K562 (cell line): Measurements from ENCODE around the gene AFG1L. TPM values are rescaled to one million over a fixed set of nuclear protein-coding genes. Genes with fewer than 3 reads are reported as not detected.

Experiments used
- ATAC-seq: fragments of 200-7000 bp; cut with Tn5 transposase; 3 replicates; pipeline ENCODE4 v1.9.1; 2020; ENCODE audit warnings: moderate library complexity
- BruUV-seq: library from RNA; stranded (reverse); fragments of 400-500 nt; replicated peaks from 2 replicates; lab custom pipeline; 2021; lab: Mats Ljungman, UMichigan
- CTCF ChIA-PET: fragments of 300-600 bp; formaldehyde crosslinking; extraction: SDS; loops from one replicate; lab custom pipeline; 2021; ENCODE audit warnings: low intra/inter-chr PET ratio; lab: Yijun Ruan, JAX
- POLR2A ChIA-PET: fragments of 300-600, 350-650 bp; sonication (Branson Sonifier 250); formaldehyde crosslinking; extraction: SDS; loops from one replicate; lab custom pipeline; 2021; ENCODE audit warnings: antibody characterized with exemption, inconsistent platforms; lab: Yijun Ruan, JAX
- DNase-seq, 4 experiments: peaks; one replicate each; pipeline versions ENCODE4 v3.0.0 to v3.0.0-alpha.2; 2011 to 2018; ENCODE audit warnings: low spot score in 3 of 4, mixed read lengths in 3 of 4; ENCODE audit errors: extremely low read depth in 1 of 4
- FAIRE-seq: peaks from 2 replicates; lab custom pipeline; 2011; peaks lifted over from hg19 to GRCh38; lab: Jason Lieb, UNC
- H2AFZ ChIP-seq: 2 replicates; pipeline ENCODE4 v1.6.0; 2011; ENCODE audit warnings: low read depth, low read length, control low read depth, inconsistent platforms
- H3K27ac ChIP-seq: fragments of 200-600 bp; 3 replicates; pipeline ENCODE4 v1.8.0; 2011; ENCODE audit warnings: low read depth, mild to moderate bottlenecking, control low read depth, inconsistent platforms, low read length, moderate library complexity, mixed read lengths; ENCODE audit errors: extremely low read depth
- H3K27me3 ChIP-seq, 2 experiments: fragments of 300-600 bp in 1 of 2; 2 replicates in 1 of 2; 3 replicates in 1 of 2; pipeline versions ENCODE4 v1.6.0 to v1.8.0; 2011; ENCODE audit warnings: inconsistent platforms in 2 of 2, low read length in 2 of 2, mild to moderate bottlenecking in 1 of 2, mixed read lengths in 1 of 2, moderate library complexity in 1 of 2; ENCODE audit not compliant: control insufficient read depth in 2 of 2, insufficient read depth in 2 of 2
- H3K36me3 ChIP-seq: fragments of 300-600 bp; 3 replicates; pipeline ENCODE4 v1.8.0; 2011; ENCODE audit warnings: mild to moderate bottlenecking, low read length, inconsistent platforms; ENCODE audit not compliant: control insufficient read depth, insufficient read depth
- H3K4me1 ChIP-seq, 2 experiments: fragments of 200-600 bp in 1 of 2; replicated peaks in 1 of 2; 2 replicates in 1 of 2; 3 replicates in 1 of 2; pipeline versions ENCODE4 v1.5.1 to v1.8.0; 2011; ENCODE audit warnings: inconsistent platforms in 2 of 2, low read length in 2 of 2, mild to moderate bottlenecking in 1 of 2, mixed read lengths in 1 of 2, moderate library complexity in 1 of 2; ENCODE audit not compliant: control insufficient read depth in 2 of 2, insufficient read depth in 2 of 2
- H3K4me2 ChIP-seq: 2 replicates; pipeline ENCODE4 v1.6.1; 2011; ENCODE audit warnings: low read length, control low read depth, inconsistent platforms, mixed read lengths; ENCODE audit not compliant: insufficient read depth
- H3K4me3 ChIP-seq: fragments of 200-600 bp; sonication (generic), shearing (Covaris generic); 2 replicates; pipeline ENCODE4 v1.5.1; 2016; ENCODE audit warnings: control low read depth, inconsistent platforms
- H3K79me2 ChIP-seq: fragments of 200-600 bp; 3 replicates; pipeline ENCODE4 v1.8.0; 2011; ENCODE audit warnings: low read length, inconsistent platforms; ENCODE audit not compliant: control insufficient read depth, insufficient read depth
- H3K9ac ChIP-seq, 2 experiments: 2 replicates each; pipeline versions ENCODE4 v1.6.0 to v1.6.1; 2011; ENCODE audit warnings: low read depth in 2 of 2, low read length in 2 of 2, control low read depth in 1 of 2, inconsistent platforms in 1 of 2, mild to moderate bottlenecking in 1 of 2, mixed read lengths in 1 of 2; ENCODE audit not compliant: insufficient read depth in 1 of 2
- H3K9me1 ChIP-seq: one replicate; pipeline ENCODE4 v1.6.0; 2011; ENCODE audit warnings: inconsistent platforms, mild to moderate bottlenecking, low read length, moderate library complexity; ENCODE audit not compliant: control insufficient read depth, insufficient read depth
- H3K9me3 ChIP-seq: replicated peaks from 2 replicates; pipeline ENCODE4 v1.5.1; 2011; ENCODE audit warnings: low read depth, low read length, inconsistent platforms; ENCODE audit not compliant: control insufficient read depth, insufficient read depth
- H4K20me1 ChIP-seq: replicated peaks from 2 replicates; pipeline ENCODE4 v1.6.1; 2011; ENCODE audit warnings: low read length, inconsistent platforms, mixed read lengths; ENCODE audit not compliant: control insufficient read depth, insufficient read depth
- HNRNPL ChIP-seq: fragments of 200-400 bp; formaldehyde crosslinking; IDR thresholded peaks from 2 replicates; pipeline ENCODE4 v1.6.1; 2017; ENCODE audit warnings: low read depth, mild to moderate bottlenecking, low read length
- HNRNPUL1 ChIP-seq: fragments of 200-400 bp; formaldehyde crosslinking; IDR thresholded peaks from 2 replicates; pipeline ENCODE4 v1.6.1; 2017; ENCODE audit warnings: low read length
- KAT2B ChIP-seq: IDR thresholded peaks from one replicate; pipeline ENCODE4 v1.6.1; 2012; ENCODE audit warnings: low read depth, mild to moderate bottlenecking, control low read depth, inconsistent platforms, low read length, moderate library complexity
- LEF1 ChIP-seq: fragments of 450-650 bp; IDR thresholded peaks from 2 replicates; pipeline ENCODE4 v1.6.1; 2016; ENCODE audit warnings: mild to moderate bottlenecking
- MEIS2 ChIP-seq: fragments of 450-650 bp; IDR thresholded peaks from 2 replicates; pipeline ENCODE4 v1.6.1; 2014; ENCODE audit warnings: mild to moderate bottlenecking; ENCODE audit not compliant: partially characterized antibody
- NFIX ChIP-seq: fragments of 250-450 bp; sonication (Bioruptor Pico); IDR thresholded peaks from 2 replicates; pipeline ENCODE4 v1.4.0; 2020; ENCODE audit warnings: low read depth, mild to moderate bottlenecking, moderate library complexity
- POLR2H ChIP-seq: IDR thresholded peaks from 2 replicates; pipeline ENCODE4 v1.6.1; 2016; ENCODE audit warnings: missing genetic modification characterization, low read depth, mild to moderate bottlenecking, control low read depth, missing compliant biosample characterization, moderate library complexity
- RBM39 ChIP-seq: fragments of 200-400 bp; formaldehyde crosslinking; optimal IDR thresholded peaks from 2 replicates; pipeline ENCODE3; 2018; ENCODE audit warnings: low read depth, low read length
- SRF ChIP-seq, 2 experiments: fragments of 250-450, 450-650 bp in 1 of 2; sonication (Bioruptor Pico) in 1 of 2; sonication (generic) in 1 of 2; formaldehyde crosslinking; IDR thresholded peaks; 2 replicates each; pipeline versions ENCODE4 v1.5.0 to v1.5.1; 2020 to 2022; ENCODE audit warnings: mild to moderate bottlenecking in 1 of 2, missing genetic modification reagents in 1 of 2
- TAF9B ChIP-seq: fragments of 450-650 bp; IDR thresholded peaks from 2 replicates; pipeline ENCODE4 v1.6.1; 2018; ENCODE audit warnings: mild to moderate bottlenecking; ENCODE audit not compliant: partially characterized antibody
- ZEB2 ChIP-seq: fragments of 450-650 bp; IDR thresholded peaks from 2 replicates; pipeline ENCODE4 v1.6.1; 2016
- ZNF75A ChIP-seq: fragments of 450-650 bp; formaldehyde crosslinking; IDR thresholded peaks from 2 replicates; pipeline ENCODE4 v1.4.0; 2020; ENCODE audit warnings: mild to moderate bottlenecking
- in situ Hi-C: fragments of 300-500 bp; cut with MboI; formaldehyde crosslinking; loops from 4 replicates; pipeline ENCODE4 v1.15.0; 2018; ENCODE audit warnings: inconsistent platforms, mixed read lengths
- intact Hi-C: fragments of 100-400 bp; cut with micrococcal nuclease; formaldehyde crosslinking; loops from 2 replicates; pipeline ENCODE4 v1.14.2; 2022
- polyA plus RNA-seq, 8 experiments: library from polyadenylated mRNA; depleted of rRNA in 4 of 8; stranded (reverse) in 5 of 8; unstranded in 3 of 8; fragments of >200 nt; fragmentation: Nextera tagmentation in 2 of 8; fragmentation: Illumina TruSeq in 1 of 8; extraction: Ambion mirVana in 2 of 8; extraction: Trizol in 1 of 8; gene quantifications; 2 replicates each; pipeline versions ENCODE4 v1.2.1 to v1.2.3, GENCODE V29; 2011 to 2014; ENCODE audit warnings: inconsistent platforms in 1 of 8, missing spikeins in 1 of 8
- total RNA-seq, 7 experiments: library from RNA; depleted of rRNA in 6 of 7; stranded (reverse); fragments of >200 nt in 6 of 7; fragmentation: Illumina TruSeq in 2 of 7; extraction: Trizol in 2 of 7; gene quantifications; 2 replicates each; pipeline versions ENCODE4 v1.2.1 to v1.2.3, GENCODE V29; 2011 to 2021; ENCODE audit warnings: low replicate concordance in 1 of 7
- TF ChIP-seq, protein P1 (sequence below): IDR thresholded peaks from 2 replicates; pipeline ENCODE4 v1.6.1; 2011; ENCODE audit warnings: borderline replicate concordance, low read depth, mild to moderate bottlenecking, moderate library complexity, low read length; ENCODE audit not compliant: insufficient read depth, poor library complexity, severe bottlenecking
- TF ChIP-seq, protein P2 (sequence below): IDR thresholded peaks from 3 replicates; pipeline ENCODE4 v1.6.1; 2011; ENCODE audit warnings: borderline replicate concordance, mild to moderate bottlenecking, moderate library complexity; ENCODE audit not compliant: insufficient read length; ENCODE audit errors: extremely low read depth
- TF ChIP-seq, protein P3 (sequence below), 2 experiments: IDR thresholded peaks in 1 of 2; conservative IDR thresholded peaks in 1 of 2; 2 replicates each; pipeline ENCODE4 v1.6.1; 2016; ENCODE audit warnings: low read depth in 2 of 2, mild to moderate bottlenecking in 1 of 2, missing compliant biosample characterization in 1 of 2, missing genetic modification characterization in 1 of 2, moderate library complexity in 1 of 2

The AFG1L gene
- total and polyA plus RNA-seq, 9 of the 15 experiments (the other 6 are each of a cell fraction or from before 2014, with no cell fraction given), result 2.2 to 15.5 (median 5.8) TPM

DNA sequence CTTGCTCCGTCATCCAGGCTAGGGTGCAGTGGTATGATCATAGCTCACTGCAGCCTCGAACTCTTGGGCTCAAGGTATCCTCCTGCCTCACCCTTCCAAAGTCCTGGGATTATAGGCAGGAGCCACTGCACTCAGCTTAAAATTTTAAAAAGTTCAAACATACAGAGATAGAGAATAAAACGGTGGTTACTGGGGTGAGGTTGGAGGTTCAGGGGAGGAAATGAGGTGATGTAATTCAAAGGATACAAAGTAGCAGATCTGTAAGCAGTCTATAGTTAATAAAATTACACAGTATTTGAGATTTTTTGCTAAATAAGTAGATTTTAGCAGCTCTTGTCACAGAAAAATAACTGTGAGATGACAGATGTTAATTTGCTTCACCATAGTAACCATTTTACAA lies 7.5 kb upstream of the AFG1L start (continued):
- TF ChIP-seq, protein P1, sequence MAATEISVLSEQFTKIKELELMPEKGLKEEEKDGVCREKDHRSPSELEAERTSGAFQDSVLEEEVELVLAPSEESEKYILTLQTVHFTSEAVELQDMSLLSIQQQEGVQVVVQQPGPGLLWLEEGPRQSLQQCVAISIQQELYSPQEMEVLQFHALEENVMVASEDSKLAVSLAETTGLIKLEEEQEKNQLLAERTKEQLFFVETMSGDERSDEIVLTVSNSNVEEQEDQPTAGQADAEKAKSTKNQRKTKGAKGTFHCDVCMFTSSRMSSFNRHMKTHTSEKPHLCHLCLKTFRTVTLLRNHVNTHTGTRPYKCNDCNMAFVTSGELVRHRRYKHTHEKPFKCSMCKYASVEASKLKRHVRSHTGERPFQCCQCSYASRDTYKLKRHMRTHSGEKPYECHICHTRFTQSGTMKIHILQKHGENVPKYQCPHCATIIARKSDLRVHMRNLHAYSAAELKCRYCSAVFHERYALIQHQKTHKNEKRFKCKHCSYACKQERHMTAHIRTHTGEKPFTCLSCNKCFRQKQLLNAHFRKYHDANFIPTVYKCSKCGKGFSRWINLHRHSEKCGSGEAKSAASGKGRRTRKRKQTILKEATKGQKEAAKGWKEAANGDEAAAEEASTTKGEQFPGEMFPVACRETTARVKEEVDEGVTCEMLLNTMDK, result no peak
- TF ChIP-seq HNRNPL (no peak), RBM39 (no peak), POLR2H (no peak), KAT2B (no peak), TAF9B (no peak), HNRNPUL1 (no peak), ZNF75A (CRISPR knock-in tag) (no peak)

DNA sequence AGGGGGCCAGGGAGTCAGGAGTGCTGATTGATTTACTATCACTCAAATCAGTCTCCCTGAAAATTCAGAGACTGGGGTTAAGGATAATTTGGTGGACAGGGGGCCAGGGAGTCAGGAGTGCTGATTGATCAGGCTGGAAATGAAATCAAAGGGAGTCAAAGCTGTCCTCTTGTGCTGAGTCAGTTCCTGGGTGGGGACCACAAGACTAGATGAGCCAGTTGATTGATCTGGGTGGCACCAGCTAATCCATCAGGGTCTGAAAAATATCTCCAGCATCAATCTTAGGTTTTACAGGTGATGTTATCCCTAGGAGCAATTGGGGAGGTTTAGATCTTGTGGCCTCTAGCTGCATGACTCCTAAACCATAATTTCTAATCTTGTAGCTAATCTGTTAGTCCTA lies 6.1 kb upstream of the AFG1L start:
- Histone ChIP-seq H2AFZ (no peak overlapping the region), H3K27ac (no peak overlapping the region), H3K9me3 (no peaks in the 10 kb centered on the region), H3K4me3 (no peak overlapping the region), H3K4me1 (peaks cover 0 to 5% of the 10 kb centered on the region in 2 experiments; a peak in 3 of 5 replicates), H3K9ac (no peak overlapping the region), H3K9me1 (no peaks in the 10 kb centered on the region), H3K27me3 (no peaks in the 10 kb centered on the region), H3K79me2 (no peaks in the 10 kb centered on the region), H4K20me1 (no peaks in the 10 kb centered on the region), H3K4me2 (no peak overlapping the region), H3K36me3 (no peaks in the 10 kb centered on the region)
- CTCF ChIA-PET, result no interaction called here
- POLR2A ChIA-PET, result no interaction called here
- ATAC-seq (no peak), FAIRE-seq (no peak), DNase-seq (no peak)
- TF ChIP-seq MEIS2 (peak; percentile 38), ZEB2 (no peak), LEF1 (no peak), NFIX (CRISPR knock-in tag) (no peak), SRF (CRISPR knock-in tag; IDR thresholded peaks at IDR 0.05) (no peak)
- TF ChIP-seq, protein P2, sequence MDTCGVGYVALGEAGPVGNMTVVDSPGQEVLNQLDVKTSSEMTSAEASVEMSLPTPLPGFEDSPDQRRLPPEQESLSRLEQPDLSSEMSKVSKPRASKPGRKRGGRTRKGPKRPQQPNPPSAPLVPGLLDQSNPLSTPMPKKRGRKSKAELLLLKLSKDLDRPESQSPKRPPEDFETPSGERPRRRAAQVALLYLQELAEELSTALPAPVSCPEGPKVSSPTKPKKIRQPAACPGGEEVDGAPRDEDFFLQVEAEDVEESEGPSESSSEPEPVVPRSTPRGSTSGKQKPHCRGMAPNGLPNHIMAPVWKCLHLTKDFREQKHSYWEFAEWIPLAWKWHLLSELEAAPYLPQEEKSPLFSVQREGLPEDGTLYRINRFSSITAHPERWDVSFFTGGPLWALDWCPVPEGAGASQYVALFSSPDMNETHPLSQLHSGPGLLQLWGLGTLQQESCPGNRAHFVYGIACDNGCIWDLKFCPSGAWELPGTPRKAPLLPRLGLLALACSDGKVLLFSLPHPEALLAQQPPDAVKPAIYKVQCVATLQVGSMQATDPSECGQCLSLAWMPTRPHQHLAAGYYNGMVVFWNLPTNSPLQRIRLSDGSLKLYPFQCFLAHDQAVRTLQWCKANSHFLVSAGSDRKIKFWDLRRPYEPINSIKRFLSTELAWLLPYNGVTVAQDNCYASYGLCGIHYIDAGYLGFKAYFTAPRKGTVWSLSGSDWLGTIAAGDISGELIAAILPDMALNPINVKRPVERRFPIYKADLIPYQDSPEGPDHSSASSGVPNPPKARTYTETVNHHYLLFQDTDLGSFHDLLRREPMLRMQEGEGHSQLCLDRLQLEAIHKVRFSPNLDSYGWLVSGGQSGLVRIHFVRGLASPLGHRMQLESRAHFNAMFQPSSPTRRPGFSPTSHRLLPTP, result no peak
- TF ChIP-seq, protein P3, sequence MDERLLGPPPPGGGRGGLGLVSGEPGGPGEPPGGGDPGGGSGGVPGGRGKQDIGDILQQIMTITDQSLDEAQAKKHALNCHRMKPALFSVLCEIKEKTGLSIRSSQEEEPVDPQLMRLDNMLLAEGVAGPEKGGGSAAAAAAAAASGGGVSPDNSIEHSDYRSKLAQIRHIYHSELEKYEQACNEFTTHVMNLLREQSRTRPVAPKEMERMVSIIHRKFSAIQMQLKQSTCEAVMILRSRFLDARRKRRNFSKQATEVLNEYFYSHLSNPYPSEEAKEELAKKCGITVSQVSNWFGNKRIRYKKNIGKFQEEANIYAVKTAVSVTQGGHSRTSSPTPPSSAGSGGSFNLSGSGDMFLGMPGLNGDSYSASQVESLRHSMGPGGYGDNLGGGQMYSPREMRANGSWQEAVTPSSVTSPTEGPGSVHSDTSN (CRISPR knock-in tag; IDR thresholded peaks at IDR 0.05; ENCODE audit: low read depth), result no peak
- TF ChIP-seq, protein P3 (tag; conservative IDR thresholded peaks at IDR 0.05; ENCODE audit: low read depth), result 0 out of 2 replicates have a peak, but pooled peaks have one; percentile 10
- BruUV-seq, result no TSS peak
- in situ Hi-C loops (no loop called here), intact Hi-C loops (no loop called here)
